Activated CD4-positive, alpha-beta T cell treated with anti-CD3 and anti-CD28 coated beads, Interleukin-2, Interleukin-6, amounts not matched to agents 100 ng/mL and 50 ng/mL, durations not matched to agents 16 hours and 8 hours (primary cell): ENCODE measurements around the gene AKAP13.
"Not testable (repeated sequence)": the region's sequence is repeated elsewhere in the genome, so short reads cannot be mapped to it uniquely, and the experiment has no call there.

Experiments
- DNase-seq: peaks from one replicate; pipeline ENCODE4 v3.0.0-alpha.2; 2020

AKAP13 gene

GRCh38 chr15:85454403-85454802, 74.0 kb downstream of the AKAP13 start:
- DNase-seq, result no peak

DNA sequence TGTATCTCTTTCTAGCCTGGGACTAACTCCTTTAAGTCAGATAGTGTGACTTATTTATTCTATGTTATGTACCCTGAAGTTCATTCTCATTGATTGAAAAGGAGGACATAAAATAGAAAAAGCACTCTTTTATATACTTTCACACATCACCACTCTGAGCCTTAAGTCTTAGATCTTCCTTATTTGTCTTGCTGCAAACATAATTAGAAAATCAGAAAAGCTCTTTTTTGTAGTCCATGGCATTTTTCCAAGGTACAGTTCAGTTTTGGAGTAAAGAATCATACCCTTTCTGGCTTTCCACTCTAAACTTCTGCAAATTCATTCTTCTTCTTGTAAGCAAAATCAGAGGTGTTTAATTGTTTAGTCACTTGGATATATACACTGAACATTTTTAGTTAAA, 75.5 kb downstream of the AKAP13 start:
- DNase-seq, result no peak

DNA sequence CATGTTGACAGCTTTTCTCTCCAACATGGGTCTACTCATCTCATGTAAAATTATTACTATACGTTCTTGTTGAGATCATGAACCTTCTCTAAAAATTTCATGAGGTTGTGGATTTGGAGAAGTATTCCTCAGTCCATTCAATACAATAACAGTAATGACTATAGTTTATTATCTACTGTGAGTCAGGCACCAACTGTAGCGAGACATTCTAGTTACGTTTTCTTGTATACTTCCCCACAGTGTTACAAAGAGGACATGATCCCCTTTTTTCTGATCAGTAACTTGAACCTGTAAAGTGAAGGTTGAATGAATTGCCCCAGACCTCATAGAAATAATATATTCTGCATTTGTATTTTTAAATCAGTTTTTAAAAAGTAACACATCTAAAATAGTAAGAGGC, 76.4 kb downstream of the AKAP13 start:
- no peak for DNase-seq

- no peak for DNase-seq
These were observed 77.1 kb downstream of the AKAP13 start for GRCh38 chr15:85457392-85457968.

DNA sequence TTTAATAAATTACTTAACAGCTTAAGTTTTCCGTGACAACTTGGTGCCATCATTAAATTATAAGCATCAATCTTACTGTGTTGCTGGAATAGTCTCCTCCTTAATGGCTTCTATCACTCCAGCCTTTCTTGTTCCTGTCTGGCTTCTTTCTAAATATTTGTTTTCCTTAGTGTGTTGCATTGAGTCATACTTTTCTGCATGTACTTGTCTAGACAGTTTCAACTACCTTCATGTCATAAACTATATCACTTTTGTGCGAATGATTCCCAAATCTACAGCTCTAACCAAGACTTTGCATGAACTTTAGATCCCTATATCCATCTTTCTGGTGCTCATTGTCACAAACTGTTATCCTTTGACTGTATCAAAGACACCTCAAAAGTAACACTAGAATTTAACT, 78.4 kb downstream of the AKAP13 start:
- DNase-seq, result no peak

DNA sequence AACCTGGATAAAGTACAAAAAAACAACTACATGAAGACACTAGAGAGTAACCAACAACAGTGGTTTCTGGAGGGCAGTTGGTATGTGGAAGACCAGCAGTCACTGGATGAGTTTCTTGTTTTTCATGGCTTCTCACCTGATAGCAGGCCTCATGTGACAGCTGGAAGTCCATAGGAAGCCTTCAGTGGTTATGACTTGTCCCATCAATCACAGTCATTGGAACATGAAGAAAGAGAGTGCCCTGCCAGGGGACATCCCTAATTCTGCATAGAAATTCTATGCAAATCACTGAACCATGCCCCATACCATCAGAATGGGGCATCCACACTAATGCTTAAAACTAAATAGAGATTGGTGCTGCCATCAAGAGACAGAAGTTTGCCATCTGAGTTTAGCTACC, 81.6 kb downstream of the AKAP13 start:
- DNase-seq, result no peak

DNA sequence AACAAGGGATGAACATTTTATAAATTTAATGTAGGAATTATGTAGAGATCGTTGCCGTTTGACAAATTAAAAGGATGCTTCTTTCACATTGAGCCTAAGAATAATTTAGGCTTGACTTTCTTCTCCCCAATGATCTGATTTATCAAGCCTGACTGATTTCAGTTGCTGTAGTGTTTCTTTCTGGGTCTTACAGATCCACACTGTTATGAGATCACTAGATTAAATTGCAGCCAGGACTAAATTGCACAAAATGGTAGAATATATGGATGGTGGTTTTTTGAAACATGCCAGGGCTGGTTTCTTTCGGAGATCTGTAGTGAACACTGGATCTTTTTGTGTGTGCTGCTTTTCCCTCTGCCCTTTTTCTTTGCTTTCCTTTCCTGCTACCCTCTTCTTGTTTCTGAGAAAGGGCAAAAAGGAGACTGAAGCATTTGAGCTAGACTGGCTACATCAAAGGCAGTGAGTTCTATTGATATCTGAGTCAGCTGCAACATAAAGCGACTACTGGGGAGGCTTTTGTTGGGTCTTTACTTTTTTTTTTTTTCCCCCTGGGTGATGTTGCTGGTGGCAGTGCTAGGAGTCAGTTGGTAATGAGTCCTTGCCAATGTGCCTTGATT, 83.0 kb downstream of the AKAP13 start:
- DNase-seq, result no peak

GRCh38 chr15:85463976-85464375, 83.6 kb downstream of the AKAP13 start:
- DNase-seq, result no peak

DNA sequence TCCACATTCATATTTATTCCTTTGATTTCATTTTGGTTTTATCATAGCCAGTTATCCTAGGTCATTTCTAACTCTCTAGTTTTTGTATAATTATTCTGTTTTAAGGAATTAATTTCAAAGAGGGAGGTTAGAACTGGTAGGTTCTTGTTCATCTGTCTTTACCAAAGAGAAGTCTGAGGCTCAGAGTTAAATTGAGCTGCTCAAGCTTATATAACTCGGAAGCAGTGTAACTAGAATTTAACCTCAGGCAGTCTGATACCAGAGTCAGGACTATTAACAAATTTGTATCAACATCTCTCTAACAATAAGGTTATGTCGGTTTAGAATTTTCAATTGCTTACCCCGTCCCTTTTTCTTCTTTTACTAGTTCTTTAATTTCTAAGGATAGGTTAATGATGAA, 84.1 kb downstream of the AKAP13 start:
- no peak for DNase-seq

DNA sequence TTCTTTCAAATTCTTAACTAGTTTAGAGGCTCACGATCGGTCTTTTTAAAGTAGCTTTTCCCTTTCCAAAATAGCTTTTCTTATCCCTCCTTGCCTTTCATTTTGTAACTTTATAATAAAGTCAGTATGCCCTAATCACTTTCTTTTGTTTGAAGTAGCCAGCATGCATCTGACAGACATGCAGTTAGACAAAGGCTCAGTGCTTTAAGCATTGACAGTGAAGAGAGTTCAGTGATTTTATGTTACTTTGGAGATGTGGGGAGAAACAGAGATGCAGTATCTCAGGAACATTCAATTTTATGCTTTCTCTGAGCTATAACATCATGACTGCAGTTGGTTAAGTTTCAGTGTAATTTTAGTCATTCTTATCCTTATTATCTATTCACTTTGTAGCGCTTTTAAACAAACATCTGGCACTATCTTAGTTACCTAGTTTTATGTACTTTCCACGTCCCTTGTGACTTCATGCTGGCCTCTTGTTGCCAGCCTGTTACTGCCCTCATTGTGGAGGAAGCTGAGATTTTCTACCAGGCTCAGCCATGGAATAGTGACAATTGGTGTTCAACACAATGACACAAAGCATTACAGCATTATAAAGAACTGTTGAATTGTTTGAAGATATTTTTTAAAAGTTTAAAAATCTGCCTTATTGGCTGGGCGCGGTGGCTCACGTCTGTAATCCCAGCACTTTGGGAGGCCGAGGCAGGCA, 90.3 kb downstream of the AKAP13 start:
- no peak for DNase-seq

DNA sequence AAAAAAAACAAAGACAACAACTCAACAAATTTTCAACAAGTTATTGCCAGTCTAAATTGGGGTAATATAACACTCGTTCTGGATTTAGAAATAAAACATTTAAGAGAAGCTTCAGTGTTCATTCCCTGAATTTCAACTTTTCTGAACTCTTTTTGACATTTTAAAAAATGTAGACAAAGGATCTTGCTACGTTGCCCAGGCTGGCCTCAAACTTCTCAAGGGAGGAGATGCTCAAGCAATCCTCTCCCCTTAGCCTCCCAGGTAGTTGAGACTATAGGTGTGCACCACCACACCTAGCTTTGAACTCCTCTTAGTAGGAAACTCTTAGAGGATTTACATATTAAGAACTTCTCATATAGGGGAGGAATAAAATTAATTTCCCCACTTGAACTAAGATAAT, 91.9 kb downstream of the AKAP13 start:
- no peak for DNase-seq

DNA sequence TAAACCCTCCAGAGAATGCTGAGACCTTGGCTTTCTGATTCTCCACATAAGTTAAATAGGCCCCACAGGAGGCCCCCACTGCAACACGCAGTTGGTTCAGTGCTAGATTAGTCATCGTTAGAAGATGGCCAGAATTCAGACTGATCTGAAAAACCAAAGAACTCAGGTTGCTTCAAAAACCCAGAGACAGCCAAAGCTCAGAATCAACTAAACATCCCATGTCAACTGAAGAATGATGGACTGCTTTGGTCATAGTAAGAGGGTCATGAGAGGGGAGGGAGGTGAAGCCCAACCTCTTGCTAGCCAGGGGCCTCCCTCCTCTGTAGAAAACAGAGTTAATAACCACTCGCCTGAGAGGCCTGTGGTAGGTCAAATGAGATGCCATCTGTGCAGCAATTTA, 93.1 kb downstream of the AKAP13 start:
- no peak for DNase-seq

DNA sequence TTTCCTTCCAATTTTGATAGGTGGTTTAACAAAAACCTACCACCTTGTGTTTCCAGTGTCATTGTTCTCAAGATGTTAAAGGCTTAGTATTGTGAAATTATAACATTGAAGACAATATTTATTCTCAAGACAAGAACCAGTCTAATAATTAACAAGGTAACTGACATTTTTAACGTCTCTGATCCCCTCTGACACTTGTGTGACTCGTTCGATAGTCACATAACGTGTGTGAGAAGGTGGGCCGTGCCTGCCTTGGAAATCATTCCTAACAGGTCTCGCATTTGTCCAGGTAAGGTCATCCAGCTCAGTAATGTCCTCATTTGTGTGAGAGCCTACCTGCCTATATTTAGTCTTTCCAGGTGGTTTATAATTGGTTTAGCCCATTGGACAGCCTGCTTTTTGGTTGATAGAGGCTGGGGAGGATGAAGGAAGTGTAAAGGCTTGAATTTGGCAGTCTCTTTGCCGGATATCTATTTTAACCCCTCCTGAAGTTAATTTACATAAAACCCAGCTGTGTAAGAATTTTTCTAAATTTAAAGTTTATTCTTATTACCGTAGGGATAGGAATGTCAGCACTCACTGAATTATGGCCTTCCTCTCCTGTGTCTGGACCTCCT, 94.4 kb downstream of the AKAP13 start:
- DNase-seq, result no peak

DNA sequence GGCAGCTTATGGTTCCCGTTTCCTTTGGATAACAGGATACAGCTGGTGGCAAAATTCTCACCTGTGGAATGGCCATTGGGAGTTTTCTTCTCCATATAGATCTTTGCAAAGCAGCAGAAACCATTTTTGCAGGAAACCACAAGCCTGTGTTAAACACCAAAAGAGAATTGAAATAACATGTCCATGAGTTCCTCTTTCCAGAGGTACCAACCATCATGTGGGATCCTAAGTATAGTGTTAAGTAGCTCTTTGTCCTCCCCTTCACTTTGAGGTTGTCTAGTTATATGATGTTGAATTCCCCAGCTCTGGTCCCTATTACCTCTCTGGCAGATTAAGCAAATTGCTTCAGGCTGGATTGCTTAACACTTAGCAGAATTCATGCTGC, 94.9 kb downstream of the AKAP13 start:
- DNase-seq, result no peak

DNA sequence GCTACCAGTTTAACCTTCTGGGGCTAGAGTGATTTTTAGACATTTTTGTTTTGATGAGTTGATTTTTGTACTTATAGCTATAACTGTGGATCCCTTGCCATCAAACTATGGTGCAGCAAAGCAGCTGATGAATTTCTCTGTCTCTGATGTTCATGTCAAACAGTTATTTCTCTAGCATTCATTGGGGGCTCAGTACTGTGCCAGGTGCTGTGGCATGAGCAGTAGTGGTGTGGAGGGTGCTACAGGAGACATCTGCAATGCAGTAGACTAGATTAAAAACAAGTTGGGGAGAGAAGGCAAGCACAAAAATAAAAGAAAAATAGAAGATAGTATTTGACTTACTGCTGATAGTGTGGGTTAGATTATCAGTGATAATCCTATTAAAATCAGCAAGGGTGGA, 95.3 kb downstream of the AKAP13 start:
- DNase-seq, result no peak

DNA sequence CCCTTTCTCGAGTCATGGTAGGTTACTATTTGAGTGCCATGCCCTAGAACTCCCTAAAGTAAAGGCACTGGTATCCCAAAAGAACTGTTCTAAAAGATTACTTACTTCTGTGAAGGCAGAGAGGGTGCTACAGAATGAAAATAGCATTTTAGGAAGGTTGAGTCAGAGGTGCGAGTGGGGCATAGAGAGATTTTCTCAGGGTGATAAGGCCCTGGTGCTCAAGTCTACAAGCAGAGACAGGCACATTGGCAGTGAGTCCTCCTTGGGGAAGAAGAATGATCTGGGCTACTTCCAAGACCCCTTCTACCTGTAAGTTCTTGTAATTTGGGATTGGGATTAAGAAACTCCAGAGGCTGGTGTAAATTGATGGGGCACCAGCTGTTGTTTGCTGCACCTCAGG, 96.7 kb downstream of the AKAP13 start:
- no peak for DNase-seq

- DNase-seq, result no peak
These were observed 97.3 kb downstream of the AKAP13 start for GRCh38 chr15:85477730-85478129.

DNA sequence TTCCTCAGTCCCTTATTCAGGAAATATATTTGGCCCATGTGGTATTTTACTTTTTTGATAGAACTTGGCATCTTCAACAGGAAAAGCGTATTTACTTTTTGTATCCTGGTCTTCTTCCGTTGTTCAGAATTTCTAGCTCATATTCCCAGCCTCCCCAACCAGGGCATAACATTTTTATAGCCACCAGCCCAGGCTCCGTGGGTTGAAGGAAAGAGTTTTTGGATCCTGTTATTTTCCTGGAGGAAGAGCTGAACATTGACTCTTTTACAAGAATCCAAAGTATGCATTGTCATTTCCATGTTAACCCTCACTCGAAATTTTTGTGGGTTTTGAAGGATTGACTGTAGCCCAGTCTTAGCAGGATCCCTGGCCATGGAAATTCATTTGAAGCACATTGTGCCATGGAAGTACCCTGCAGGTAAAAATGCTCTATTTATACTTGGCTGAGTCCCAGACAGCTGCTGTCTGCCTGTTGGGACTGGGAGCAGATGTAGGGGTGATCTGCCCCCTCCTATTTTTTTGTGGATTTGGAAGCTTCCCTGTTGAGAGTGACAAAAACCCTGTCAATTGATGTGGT, 98.8 kb downstream of the AKAP13 start:
- no peak for DNase-seq

GRCh38 chr15:85480923-85481322, 100.5 kb downstream of the AKAP13 start:
- no peak for DNase-seq

GRCh38 chr15:85481543-85481942, 101.1 kb downstream of the AKAP13 start:
- not testable (repeated sequence) for DNase-seq

DNA sequence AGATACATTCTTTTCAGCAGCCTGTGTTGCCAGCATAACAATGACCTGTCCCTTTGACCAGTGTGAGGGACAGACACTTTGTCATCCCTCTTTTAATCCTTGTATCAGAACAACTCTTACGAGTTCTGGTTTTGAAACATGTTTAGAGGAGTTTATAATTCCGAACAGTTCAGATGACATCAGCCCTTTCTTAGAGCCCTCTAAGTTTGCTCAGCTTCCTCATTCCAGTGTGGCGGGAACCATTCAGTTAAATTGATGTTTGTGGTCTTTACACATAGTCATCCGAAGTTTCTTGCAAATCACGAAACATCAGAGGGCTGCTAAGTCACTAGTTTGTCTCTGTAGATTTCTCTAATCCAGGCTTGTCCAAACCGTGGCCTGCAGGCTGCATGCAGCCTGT, 102.5 kb downstream of the AKAP13 start:
- no peak for DNase-seq

- DNase-seq, result not testable (repeated sequence)
These were observed 103.6 kb downstream of the AKAP13 start for GRCh38 chr15:85483955-85484354.

GRCh38 chr15:85484923-85485322, 104.5 kb downstream of the AKAP13 start:
- not testable (repeated sequence) for DNase-seq
